B cell (primary cell): ENCODE results near the gene ATP11C. TPM values are rescaled to one million over a fixed set of nuclear protein-coding genes. Genes with fewer than 3 reads are reported as not detected.

ENCODE experiments used
- ATAC-seq: fragments of 200-7000 bp; cut with Tn5 transposase; one replicate; pipeline ENCODE4 v1.10.0; 2021; ENCODE audit warnings: low read depth, mild to moderate bottlenecking, moderate number of reproducible peaks, moderate library complexity
- CTCF ChIA-PET: fragments of 350-600 bp; sonication (Branson Sonifier 250); formaldehyde crosslinking; loops from one replicate; lab custom pipeline; 2021; ENCODE audit warnings: antibody characterized with exemption, inconsistent platforms; lab: Charles Lee
- POLR2A ChIA-PET: fragments of 350-600 bp; sonication (Branson Sonifier 250); formaldehyde crosslinking; loops from one replicate; lab custom pipeline; 2021; ENCODE audit warnings: antibody characterized with exemption; lab: Charles Lee
- DNase-seq: peaks from one replicate; pipeline ENCODE4 v3.0.0; 2013
- H2AFZ ChIP-seq: 2 replicates; pipeline ENCODE4 v1.6.1; 2012; ENCODE audit warnings: mild to moderate bottlenecking, low read depth, low read length; ENCODE audit not compliant: insufficient read depth, poor library complexity, severe bottlenecking
- H3K27ac ChIP-seq, 2 donors: 1 replicate in 1 of 2; 2 replicates in 1 of 2; pipeline ENCODE4 v1.5.1; 2012 to 2013; ENCODE audit warnings: low read length in 2 of 2, mild to moderate bottlenecking in 2 of 2, moderate library complexity in 1 of 2
- H3K27me3 ChIP-seq, 4 experiments: fragments of 200-600 bp in 1 of 4; sonication (generic) in 1 of 4; replicated peaks in 1 of 4; 1 replicate in 2 of 4; 2 replicates in 2 of 4; pipeline versions ENCODE4 v1.6.1 to v1.7.0; 2013 to 2016; ENCODE audit warnings: low read length in 3 of 4, mild to moderate bottlenecking in 2 of 4, mixed read lengths in 1 of 4, moderate library complexity in 1 of 4; ENCODE audit not compliant: insufficient read depth in 4 of 4, control insufficient read depth in 3 of 4; ENCODE audit errors: control extremely low read depth in 1 of 4
- H3K36me3 ChIP-seq, 2 experiments: replicated peaks in 1 of 2; 1 replicate in 1 of 2; 2 replicates in 1 of 2; pipeline versions ENCODE4 v1.6.1 to v1.7.1; 2013; ENCODE audit warnings: low read length in 1 of 2; ENCODE audit not compliant: insufficient read depth in 2 of 2, control insufficient read depth in 1 of 2; ENCODE audit errors: control extremely low read depth in 1 of 2, extremely low read depth in 1 of 2
- H3K4me1 ChIP-seq, 2 donors: fragments of 200-600 bp in 1 of 2; sonication (generic) in 1 of 2; 1 replicate in 1 of 2; 2 replicates in 1 of 2; pipeline versions ENCODE4 v1.5.1 to v1.6.1; 2013 to 2017; ENCODE audit warnings: low read length in 2 of 2; ENCODE audit not compliant: control insufficient read depth in 2 of 2, insufficient read depth in 2 of 2
- H3K4me2 ChIP-seq: replicated peaks from 2 replicates; pipeline ENCODE3; 2012; ENCODE audit warnings: mild to moderate bottlenecking, low read depth, low read length; ENCODE audit not compliant: poor library complexity, severe bottlenecking
- H3K4me3 ChIP-seq, 5 experiments: fragments of 200-600 bp in 1 of 5; sonication (generic) in 1 of 5; 1 replicate in 3 of 5; 2 replicates in 2 of 5; pipeline versions ENCODE4 v1.5.1 to v1.7.0; 2011 to 2016; ENCODE audit warnings: low read length in 4 of 5, mild to moderate bottlenecking in 4 of 5, low read depth in 2 of 5, control low read depth in 1 of 5, moderate library complexity in 1 of 5; ENCODE audit not compliant: insufficient read depth in 1 of 5; ENCODE audit errors: control extremely low read depth in 1 of 5, extremely low read depth in 1 of 5
- H3K79me2 ChIP-seq: fragments of 200-600 bp; sonication (generic); one replicate; pipeline ENCODE4 v1.6.0; 2016; ENCODE audit warnings: low read length; ENCODE audit not compliant: control insufficient read depth, insufficient read depth
- H3K9ac ChIP-seq: fragments of 200-600 bp; sonication (generic); 2 replicates; pipeline ENCODE4 v1.6.1; 2017; ENCODE audit warnings: mild to moderate bottlenecking, low read length, moderate library complexity
- H3K9me3 ChIP-seq, 3 donors: one replicate each; pipeline versions ENCODE4 v1.6.1 to v1.7.1; 2013; ENCODE audit warnings: low read length in 2 of 3; ENCODE audit not compliant: control insufficient read depth in 2 of 3, insufficient read depth in 1 of 3; ENCODE audit errors: control extremely low read depth in 1 of 3
- H4K20me1 ChIP-seq: 2 replicates; pipeline ENCODE4 v1.6.0; 2012; ENCODE audit warnings: mild to moderate bottlenecking, low read length; ENCODE audit not compliant: insufficient read depth, control insufficient read depth, poor library complexity, severe bottlenecking
- H3K27ac Mint-ChIP-seq: one replicate; pipeline ENCODE4 v1.8.0; 2021; ENCODE audit warnings: mixed read lengths
- H3K27me3 Mint-ChIP-seq: one replicate; pipeline ENCODE4 v1.8.0; 2021; ENCODE audit warnings: mixed read lengths
- H3K4me1 Mint-ChIP-seq: one replicate; pipeline ENCODE4 v1.8.0; 2021; ENCODE audit warnings: mixed read lengths
- H3K4me3 Mint-ChIP-seq: one replicate; pipeline ENCODE4 v1.8.0; 2021; ENCODE audit warnings: mixed read lengths
- H3K9me3 Mint-ChIP-seq: one replicate; pipeline ENCODE4 v1.8.0; 2022; ENCODE audit warnings: mixed read lengths; ENCODE audit not compliant: insufficient read depth
- EZH2 ChIP-seq: IDR thresholded peaks from 2 replicates; pipeline ENCODE4 v1.6.1; 2012; ENCODE audit warnings: borderline replicate concordance, low read depth, mild to moderate bottlenecking, moderate library complexity, low read length; ENCODE audit not compliant: insufficient read depth, poor library complexity, severe bottlenecking
- WGBS: methylation state at CpG from one replicate; pipeline ENCODE4 v1.1.5; 2013; ENCODE audit warnings: missing lambda C conversion rate; ENCODE audit not compliant: insufficient coverage; 5-methylcytosine and 5-hydroxymethylcytosine counted together
- intact Hi-C: fragments of 100-400 bp; cut with micrococcal nuclease; formaldehyde crosslinking; loops from one replicate; pipeline ENCODE4 v1.10.0; 2022
- polyA plus RNA-seq: library from polyadenylated mRNA; depleted of rRNA; stranded (reverse); fragments of >200 nt; gene quantifications from 2 replicates; pipeline ENCODE4 v1.2.3, GENCODE V29; 2012
- total RNA-seq, 2 donors: library from RNA; stranded (reverse); fragments of 120-200 nt in 1 of 2; gene quantifications; 1 replicate in 1 of 2; 2 replicates in 1 of 2; pipeline versions ENCODE4 v1.2.3 to v1.2.4, GENCODE V29; 2013 to 2022
- TF ChIP-seq, protein P1 (sequence below): fragments of 200-600 bp; IDR thresholded peaks from one replicate; pipeline ENCODE4 v1.8.0; 2022; ENCODE audit warnings: antibody characterized with exemption, mild to moderate bottlenecking

The ATP11C gene
- total and polyA plus RNA-seq, 2 donors (not counting 1 experiment from before 2014, with no cell fraction given), result 8.5 to 29.2 TPM

DNA sequence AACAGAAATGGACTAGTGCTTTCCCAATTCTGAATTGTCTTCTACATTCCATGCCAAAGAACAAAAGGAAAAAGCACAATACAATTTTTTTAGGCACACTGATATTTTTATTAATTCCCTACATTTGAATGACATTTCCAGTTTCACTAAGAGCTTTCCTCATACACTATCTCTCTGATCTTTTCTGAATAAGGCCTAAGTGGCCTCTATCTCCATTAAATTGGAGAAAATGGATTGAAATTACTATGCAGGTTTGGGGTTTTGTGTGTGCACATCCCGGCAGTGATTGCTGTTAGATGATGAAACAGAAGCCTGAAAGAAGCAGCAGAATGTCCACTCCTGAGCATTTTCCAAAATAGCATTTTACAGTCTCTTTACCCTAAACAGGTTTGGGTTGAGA is 104.0 kb downstream of the ATP11C start:
- Histone ChIP-seq H2AFZ (no peak overlapping the region), H3K4me3 (no peak overlapping the region), H3K4me2 (no peak overlapping the region), H3K36me3 (no peaks in the 10 kb centered on the region), H3K27ac (no peak overlapping the region), H3K4me1 (peaks cover 3 to 11% of the 10 kb centered on the region in 2 donors), H3K9me3 (no peaks in the 10 kb centered on the region), H3K9ac (no peak overlapping the region), H4K20me1 (peaks cover 7% of the 10 kb centered on the region), H3K79me2 (no peaks in the 10 kb centered on the region), H3K27me3 (no peaks in the 10 kb centered on the region)
- TF ChIP-seq EZH2, result no peak
- TF ChIP-seq, protein P1, sequence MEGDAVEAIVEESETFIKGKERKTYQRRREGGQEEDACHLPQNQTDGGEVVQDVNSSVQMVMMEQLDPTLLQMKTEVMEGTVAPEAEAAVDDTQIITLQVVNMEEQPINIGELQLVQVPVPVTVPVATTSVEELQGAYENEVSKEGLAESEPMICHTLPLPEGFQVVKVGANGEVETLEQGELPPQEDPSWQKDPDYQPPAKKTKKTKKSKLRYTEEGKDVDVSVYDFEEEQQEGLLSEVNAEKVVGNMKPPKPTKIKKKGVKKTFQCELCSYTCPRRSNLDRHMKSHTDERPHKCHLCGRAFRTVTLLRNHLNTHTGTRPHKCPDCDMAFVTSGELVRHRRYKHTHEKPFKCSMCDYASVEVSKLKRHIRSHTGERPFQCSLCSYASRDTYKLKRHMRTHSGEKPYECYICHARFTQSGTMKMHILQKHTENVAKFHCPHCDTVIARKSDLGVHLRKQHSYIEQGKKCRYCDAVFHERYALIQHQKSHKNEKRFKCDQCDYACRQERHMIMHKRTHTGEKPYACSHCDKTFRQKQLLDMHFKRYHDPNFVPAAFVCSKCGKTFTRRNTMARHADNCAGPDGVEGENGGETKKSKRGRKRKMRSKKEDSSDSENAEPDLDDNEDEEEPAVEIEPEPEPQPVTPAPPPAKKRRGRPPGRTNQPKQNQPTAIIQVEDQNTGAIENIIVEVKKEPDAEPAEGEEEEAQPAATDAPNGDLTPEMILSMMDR, result no peak
- H3K27ac Mint-ChIP-seq, result no peak overlapping the region
- H3K4me3 Mint-ChIP-seq, result no peak overlapping the region
- H3K27me3 Mint-ChIP-seq, result no peaks in the 10 kb centered on the region
- DNase-seq, result no peak
- CTCF ChIA-PET, result no interaction called here
- POLR2A ChIA-PET, result no interaction called here
- no CpG with 5 or more reads among the region's 1 CpG for whole genome bisulfite sequencing
- intact Hi-C loops, result no loop called here
- H3K4me1 Mint-ChIP-seq, result peaks cover 25% of the 10 kb centered on the region
- no peaks in the 10 kb centered on the region for H3K9me3 Mint-ChIP-seq
- ATAC-seq, result no peak

DNA sequence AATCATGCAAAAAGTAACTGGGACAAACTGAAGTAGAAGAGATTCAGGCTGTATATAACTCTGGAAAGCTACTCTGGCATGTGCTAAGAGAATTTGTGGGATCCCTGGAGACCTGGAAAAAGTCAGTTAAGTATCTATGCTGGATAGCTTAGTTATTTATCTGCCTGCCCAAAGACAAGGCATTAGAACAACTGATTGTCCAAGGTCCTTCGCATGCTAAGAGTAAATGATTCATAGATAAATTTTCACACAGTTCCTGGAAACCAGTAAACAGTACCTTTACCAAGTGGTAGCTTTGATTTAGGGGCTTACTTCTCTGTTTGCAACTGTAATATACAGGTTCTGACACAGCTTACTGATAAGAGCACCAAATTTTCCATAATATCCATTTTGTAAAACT is 104.8 kb downstream of the ATP11C start:
- no peak overlapping the region for H3K9ac ChIP-seq
- H4K20me1 ChIP-seq, result peaks cover 7% of the 10 kb centered on the region
- peaks cover 3 to 11% of the 10 kb centered on the region in 2 donors for H3K4me1 ChIP-seq
- ATAC-seq (no peak), DNase-seq (no peak)
- no peaks in the 10 kb centered on the region for H3K36me3 ChIP-seq
- Mint-ChIP-seq H3K27ac (no peak overlapping the region), H3K27me3 (no peaks in the 10 kb centered on the region), H3K9me3 (no peaks in the 10 kb centered on the region), H3K4me1 (peaks cover 25% of the 10 kb centered on the region), H3K4me3 (no peak overlapping the region)
- POLR2A ChIA-PET, result no interaction called here
- CTCF ChIA-PET, result no interaction called here
- WGBS, result no CpG with 5 or more reads among the region's 1 CpG
- intact Hi-C loops, result no loop called here
- H2AFZ ChIP-seq, result no peak overlapping the region
- no peaks in the 10 kb centered on the region for H3K79me2 ChIP-seq
- no peak overlapping the region for H3K27ac ChIP-seq
- TF ChIP-seq, protein P1, result no peak
- TF ChIP-seq EZH2, result no peak
- no peak overlapping the region for H3K4me3 ChIP-seq
- no peak overlapping the region for H3K4me2 ChIP-seq
- H3K9me3 ChIP-seq, result no peaks in the 10 kb centered on the region
- H3K27me3 ChIP-seq, result no peaks in the 10 kb centered on the region
